HG03442 (cell line): ENCODE results near the gene TEX52.
"Not testable (repeated sequence)": the region's sequence is repeated elsewhere in the genome, so short reads cannot be mapped to it uniquely, and the experiment has no call there.

Experiments used
- ATAC-seq: cut with Tn5 transposase; IDR thresholded peaks from one replicate; pipeline ENCODE4 v1.9.1; 2021; ENCODE audit warnings: mild to moderate bottlenecking, moderate library complexity; ENCODE audit not compliant: unreplicated experiment

The TEX52 gene

GRCh38 chr12:2868986-2869632 is 12.3 kb upstream of the TEX52 start:
- not testable (repeated sequence) for ATAC-seq

GRCh38 chr12:2864198-2864597 is 7.4 kb upstream of the TEX52 start:
- no peak for ATAC-seq

- not testable (repeated sequence) for ATAC-seq
These were observed 6.6 kb upstream of the TEX52 start for GRCh38 chr12:2863402-2863801.

GRCh38 chr12:2862876-2863275 is 6.0 kb upstream of the TEX52 start:
- no peak for ATAC-seq

- no peak for ATAC-seq
These were observed 3.3 kb upstream of the TEX52 start for GRCh38 chr12:2860170-2860569.

- ATAC-seq, result no peak
These were observed 2.1 kb upstream of the TEX52 start for GRCh38 chr12:2858944-2859421.

GRCh38 chr12:2858334-2858733 is 1.5 kb upstream of the TEX52 start:
- no peak for ATAC-seq

- no peak for ATAC-seq
These were observed 737 bp upstream of the TEX52 start for GRCh38 chr12:2857576-2857975.

GRCh38 chr12:2856051-2856450 is 788 bp downstream of the TEX52 start:
- ATAC-seq, result no peak

GRCh38 chr12:2855546-2855945 is 1.3 kb downstream of the TEX52 start:
- no peak for ATAC-seq

GRCh38 chr12:2854669-2855453 is 2.0 kb downstream of the TEX52 start:
- no peak for ATAC-seq

- no peak for ATAC-seq
These were observed 3.2 kb downstream of the TEX52 start for GRCh38 chr12:2853626-2854025.

- no peak for ATAC-seq
These were observed 4.9 kb downstream of the TEX52 start for GRCh38 chr12:2851931-2852330.

- ATAC-seq, result no peak
These were observed 11.6 kb downstream of the TEX52 start for GRCh38 chr12:2845280-2845679.

- ATAC-seq, result no peak
These were observed 12.1 kb downstream of the TEX52 start for GRCh38 chr12:2844786-2845185.

GRCh38 chr12:2842948-2843347 is 13.9 kb downstream of the TEX52 start:
- no peak for ATAC-seq

GRCh38 chr12:2841056-2841650 is 15.7 kb downstream of the TEX52 start:
- ATAC-seq, result no peak

- ATAC-seq, result no peak
These were observed 20.3 kb downstream of the TEX52 start for GRCh38 chr12:2836574-2836973.

- no peak for ATAC-seq
These were observed 21.0 kb downstream of the TEX52 start for GRCh38 chr12:2835691-2836403.

GRCh38 chr12:2834581-2835491 is 22.0 kb downstream of the TEX52 start, which contains the start of gene NRIP2:
NRIP2 (minus strand) TSS chr12:2835035; CDS start chr12:2834983, 52 bp downstream.
- ATAC-seq, result no peak
